HepG2 (cell line): ENCODE results near the gene ATG16L2. TPM values are rescaled to one million over a fixed set of nuclear protein-coding genes. Genes with fewer than 3 reads are reported as not detected.

Source experiments
- BRCA1 ChIP-seq: sonication (generic); formaldehyde crosslinking; IDR thresholded peaks from 2 replicates; pipeline ENCODE4 v1.4.0; 2020; ENCODE audit warnings: missing genetic modification reagents
- CEBPZ ChIP-seq: IDR thresholded peaks from 2 replicates; pipeline ENCODE4 v1.6.1; 2012; ENCODE audit warnings: low read length, improper control_type of control experiment
- CTCF ChIP-seq: sonication (generic); formaldehyde crosslinking; IDR thresholded peaks from 2 replicates; pipeline ENCODE4 v1.5.0; 2020; ENCODE audit warnings: mild to moderate bottlenecking, missing genetic modification reagents, moderate library complexity
- ELF3 ChIP-seq: IDR thresholded peaks from 2 replicates; pipeline ENCODE4 v1.6.1; 2016; ENCODE audit warnings: missing genetic modification reagents, missing compliant biosample characterization
- MTF2 ChIP-seq: sonication (generic); formaldehyde crosslinking; IDR thresholded peaks from 2 replicates; pipeline ENCODE4 v1.5.0; 2020; ENCODE audit warnings: missing genetic modification reagents, borderline replicate concordance
- POLR2AphosphoS2 ChIP-seq: IDR thresholded peaks from 2 replicates; pipeline ENCODE4 v1.6.1; 2011; ENCODE audit warnings: low read depth, low read length, improper control_type of control experiment
- SOX6 ChIP-seq, 2 experiments: fragments of 450-650 bp in 1 of 2; sonication (generic) in 1 of 2; formaldehyde crosslinking in 1 of 2; IDR thresholded peaks; 2 replicates each; pipeline versions ENCODE4 v1.4.0 to v1.6.1; 2017 to 2020; ENCODE audit warnings: antibody characterized with exemption in 1 of 2, mild to moderate bottlenecking in 1 of 2, missing genetic modification reagents in 1 of 2
- TAF15 ChIP-seq: fragments of 200-400 bp; formaldehyde crosslinking; IDR thresholded peaks from one replicate; pipeline ENCODE4 v1.6.1; 2018; ENCODE audit warnings: mild to moderate bottlenecking, low read depth, low read length; ENCODE audit not compliant: poor library complexity, severe bottlenecking
- ZKSCAN8 ChIP-seq: IDR thresholded peaks from 2 replicates; pipeline ENCODE4 v1.6.1; 2016; ENCODE audit warnings: borderline replicate concordance, missing genetic modification reagents, missing compliant biosample characterization
- ZMYM3 ChIP-seq: sonication (generic); formaldehyde crosslinking; IDR thresholded peaks from 2 replicates; pipeline ENCODE4 v1.5.1; 2020; ENCODE audit warnings: mild to moderate bottlenecking, missing genetic modification reagents
- ZNF30 ChIP-seq: sonication (generic); formaldehyde crosslinking; IDR thresholded peaks from 2 replicates; pipeline ENCODE4 v1.5.0; 2020; ENCODE audit warnings: mild to moderate bottlenecking, missing genetic modification reagents
- ZNF362 ChIP-seq: sonication (generic); formaldehyde crosslinking; IDR thresholded peaks from 2 replicates; pipeline ENCODE4 v1.4.0; 2020; ENCODE audit warnings: missing genetic modification reagents, mild to moderate bottlenecking, borderline replicate concordance
- ZNF484 ChIP-seq: sonication (generic); formaldehyde crosslinking; IDR thresholded peaks from 2 replicates; pipeline ENCODE4 v1.5.1; 2020; ENCODE audit warnings: mild to moderate bottlenecking, low read depth, missing genetic modification reagents, borderline replicate concordance
- ZNF879 ChIP-seq: sonication (generic); formaldehyde crosslinking; IDR thresholded peaks from 2 replicates; pipeline ENCODE4 v1.8.1; 2023; ENCODE audit warnings: missing genetic modification reagents
- ZSCAN12 ChIP-seq: sonication (generic); formaldehyde crosslinking; IDR thresholded peaks from 2 replicates; pipeline ENCODE4 v1.9.0; 2021; ENCODE audit warnings: mild to moderate bottlenecking, missing genetic modification reagents
- ZUFSP ChIP-seq: sonication (generic); formaldehyde crosslinking; IDR thresholded peaks from 2 replicates; pipeline ENCODE4 v1.9.0; 2021; ENCODE audit warnings: missing genetic modification reagents, mild to moderate bottlenecking, borderline replicate concordance
- polyA plus RNA-seq, 8 experiments: library from polyadenylated mRNA; depleted of rRNA in 3 of 8; stranded (reverse) in 7 of 8; unstranded in 1 of 8; fragments of >200 nt; fragmentation: Illumina TruSeq in 4 of 8; extraction: Trizol in 4 of 8; gene quantifications; 2 replicates each; pipeline versions ENCODE4 v1.2.1 to v1.2.3, GENCODE V29; 2011 to 2016; ENCODE audit warnings: low read depth in 4 of 8, missing spikeins in 1 of 8, mixed read lengths in 1 of 8; ENCODE audit not compliant: insufficient read depth in 1 of 8
- total RNA-seq, 5 experiments: library from RNA; depleted of rRNA; stranded (reverse); fragments of >200 nt; fragmentation: Illumina TruSeq; extraction: Trizol; gene quantifications; 2 replicates each; pipeline ENCODE4 v1.2.3, GENCODE V29; 2016; ENCODE audit warnings: low read depth in 1 of 5

The ATG16L2 gene
- total and polyA plus RNA-seq, 2 of the 13 experiments (the other 11 are each of a cell fraction or from before 2014, with no cell fraction given), result 6.2 to 14.8 TPM

GRCh38 chr11:72787216-72788104 lies 26.8 kb upstream of the ATG16L2 start (continued):
- TF ChIP-seq CEBPZ (no peak), TAF15 (no peak), ZKSCAN8 (CRISPR knock-in tag) (0 out of 2 replicates have a peak, but pooled peaks have one; percentile 24), MTF2 (CRISPR knock-in tag) (no peak), ZNF879 (CRISPR knock-in tag) (no peak), ZNF484 (CRISPR knock-in tag) (no peak), ZNF30 (CRISPR knock-in tag) (no peak), ZSCAN12 (CRISPR knock-in tag) (no peak), ELF3 (peak; percentile 66), ZMYM3 (CRISPR knock-in tag) (peak; percentile 81), CTCF (CRISPR knock-in tag) (peak; percentile 52), ZUFSP (CRISPR knock-in tag) (no peak), ZNF362 (CRISPR knock-in tag) (0 out of 2 replicates have a peak, but pooled peaks have one; percentile 50), POLR2AphosphoS2 (no peak), SOX6 (IDR thresholded peaks at IDR 0.05) (no peak), SOX6 (CRISPR knock-in tag; IDR thresholded peaks at IDR 0.05) (peak; percentile 63), BRCA1 (no peak)
